GM19099 (cell line): ENCODE results near the gene RPGRIP1L.

Source experiments
- POLR2A ChIP-seq: IDR thresholded peaks from 3 replicates; pipeline ENCODE4 v1.6.1; 2011; ENCODE audit warnings: low read depth; ENCODE audit not compliant: insufficient read length; ENCODE audit errors: extremely low read depth

Gene RPGRIP1L

DNA sequence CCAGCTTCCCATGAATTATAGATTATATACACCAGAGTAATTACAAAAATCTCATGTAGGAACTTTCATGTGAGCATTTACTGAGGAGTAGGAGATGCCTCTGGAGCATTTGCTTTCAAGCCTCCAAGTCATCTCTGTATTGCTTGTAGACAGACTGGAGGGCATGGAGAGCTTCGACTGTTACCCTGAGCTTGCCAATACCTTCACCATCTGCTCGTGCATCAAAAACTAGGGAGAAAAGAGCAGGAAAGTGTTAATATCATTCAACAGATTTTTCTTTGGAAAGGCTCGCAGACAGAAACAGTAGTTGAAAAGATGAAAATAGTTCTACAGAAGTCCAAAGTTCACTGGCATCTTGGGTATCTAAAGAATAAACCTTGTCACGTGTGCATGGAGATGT lies 101.7 kb downstream of the RPGRIP1L start:
- TF ChIP-seq POLR2A: no peak

DNA sequence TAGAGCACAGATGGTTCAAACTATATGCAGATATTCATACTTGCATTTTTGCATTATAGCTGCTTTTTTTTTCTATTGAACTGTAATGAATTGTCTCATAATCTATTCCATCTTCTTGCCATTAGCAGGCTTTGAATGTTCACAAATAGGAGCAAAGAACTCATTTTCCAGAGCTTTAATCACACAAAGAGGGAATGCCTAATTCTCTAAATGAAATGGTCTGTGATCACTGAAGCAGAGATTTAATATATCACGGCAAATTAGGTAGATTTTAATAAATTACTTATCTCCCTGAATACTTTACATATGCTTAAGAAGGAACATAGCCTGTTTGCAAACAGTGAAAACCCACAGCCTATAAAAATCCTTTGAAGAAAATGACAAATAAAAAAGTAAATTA lies 103.0 kb downstream of the RPGRIP1L start:
- TF ChIP-seq POLR2A: no peak

DNA sequence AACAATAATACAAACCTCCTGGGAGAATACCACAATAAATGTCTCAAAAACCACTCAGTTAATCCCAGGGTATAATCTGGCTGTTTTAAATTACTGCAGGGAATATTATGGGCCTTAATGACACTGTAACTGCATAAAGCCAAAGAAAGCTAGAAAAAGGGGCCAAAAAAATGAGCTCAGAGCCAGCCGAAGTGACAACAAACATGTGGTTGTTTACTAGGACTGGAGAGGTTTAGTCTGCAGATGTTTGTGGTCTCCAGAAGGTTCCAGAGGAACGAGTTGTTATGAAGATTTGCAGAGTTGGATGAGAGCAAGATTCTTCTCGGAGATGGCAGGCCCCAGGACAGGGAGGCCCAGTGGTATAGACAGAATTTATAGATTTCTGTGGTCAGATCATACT lies 103.5 kb downstream of the RPGRIP1L start:
- TF ChIP-seq POLR2A: no peak

DNA sequence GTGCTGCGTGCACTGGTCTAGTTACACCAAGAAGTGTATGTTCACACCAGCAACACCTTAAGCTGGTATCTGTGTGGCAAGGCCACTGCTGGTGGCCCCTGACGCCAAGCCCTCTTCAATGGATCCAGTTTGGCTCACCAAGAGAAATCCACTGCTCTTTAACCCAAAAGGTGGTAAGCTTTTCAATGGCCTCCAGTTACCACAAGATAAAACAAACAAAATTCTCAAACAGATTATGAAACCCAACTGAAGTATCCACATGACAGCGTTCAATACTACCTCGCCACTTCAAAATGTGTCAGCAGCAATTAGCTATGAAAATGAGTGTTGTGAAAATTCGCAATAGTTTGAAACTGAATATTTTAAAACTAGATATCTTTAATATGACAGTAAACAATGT lies 104.1 kb downstream of the RPGRIP1L start:
- no peak for TF ChIP-seq POLR2A

DNA sequence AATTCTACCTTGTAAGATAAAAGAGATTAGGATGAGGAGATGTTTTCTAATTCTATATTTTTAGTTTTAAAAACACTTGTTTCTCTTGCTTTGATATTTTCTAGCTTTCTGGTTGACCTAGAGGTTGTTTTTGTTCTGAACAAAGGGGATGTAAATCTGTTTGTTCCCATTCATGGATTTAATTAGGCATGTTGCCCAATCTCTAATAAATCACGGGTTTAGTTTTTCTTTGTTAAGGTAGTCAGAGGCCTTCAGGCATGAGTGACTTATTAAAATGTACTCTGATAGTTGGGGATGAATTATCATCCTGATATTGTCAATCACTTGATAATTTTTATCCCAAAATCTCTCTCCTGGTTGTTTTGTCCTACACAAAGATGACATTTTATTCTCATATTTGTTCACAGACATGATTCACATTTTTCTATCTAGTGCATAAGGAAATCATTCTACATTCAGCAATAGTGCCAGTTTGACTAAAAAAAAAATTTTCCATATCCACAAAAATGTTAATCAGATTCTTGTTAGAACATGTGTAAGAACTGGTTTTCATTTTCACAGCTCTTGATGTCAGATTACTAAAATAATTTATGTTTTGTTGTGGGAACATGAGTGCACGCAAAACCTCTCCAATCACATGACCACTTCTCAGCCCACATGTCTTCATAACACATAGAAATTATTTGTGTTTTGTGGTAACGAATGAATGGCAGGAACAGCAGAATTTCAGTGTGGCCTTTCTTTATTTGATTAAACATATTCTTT lies 105.0 kb downstream of the RPGRIP1L start:
- TF ChIP-seq POLR2A: no peak

DNA sequence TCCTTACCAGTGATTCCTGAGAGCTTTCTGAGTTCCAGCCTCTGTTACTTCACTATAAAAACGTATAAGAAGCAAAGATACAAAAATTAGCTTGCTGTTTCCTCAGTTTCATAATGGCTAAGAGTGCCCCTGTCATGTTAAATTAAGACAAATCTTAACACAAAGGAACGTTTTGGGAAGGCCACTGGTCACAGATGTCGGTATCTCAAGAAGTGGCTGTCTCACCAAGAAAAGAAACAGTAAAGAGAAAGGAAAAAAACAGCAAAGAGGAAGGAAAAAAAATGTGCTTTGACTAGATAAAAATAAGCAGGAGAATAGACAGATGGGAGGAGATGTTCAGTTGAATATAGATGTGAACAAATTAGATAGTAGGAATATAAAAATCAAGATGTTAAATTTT lies 105.9 kb downstream of the RPGRIP1L start:
- no peak for TF ChIP-seq POLR2A

DNA sequence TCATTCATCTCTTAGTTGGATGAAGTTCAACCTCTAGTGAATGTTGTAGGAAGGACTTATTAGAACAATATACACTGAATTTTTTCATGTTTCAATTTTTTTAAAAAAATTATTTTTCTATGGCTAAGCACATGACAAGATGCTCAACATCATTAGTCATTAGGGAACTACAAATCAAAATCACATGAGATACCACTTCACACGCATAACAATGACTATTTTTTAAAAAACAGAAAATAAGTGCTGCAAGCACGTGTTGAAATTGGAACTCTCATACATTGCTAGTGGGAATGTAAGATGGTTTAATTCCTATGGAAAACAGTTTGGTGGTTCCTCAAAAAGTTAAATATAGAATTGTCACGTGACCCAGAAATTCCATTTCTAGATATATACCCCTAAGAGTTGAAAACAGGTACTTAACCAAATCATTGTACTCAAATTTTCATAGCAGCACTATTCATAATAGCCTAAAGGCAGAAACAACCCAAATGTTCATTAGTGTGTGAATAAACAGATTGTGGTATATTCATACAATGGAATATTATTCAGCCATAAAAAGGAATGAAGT lies 115.5 kb downstream of the RPGRIP1L start:
- TF ChIP-seq POLR2A: no peak

DNA sequence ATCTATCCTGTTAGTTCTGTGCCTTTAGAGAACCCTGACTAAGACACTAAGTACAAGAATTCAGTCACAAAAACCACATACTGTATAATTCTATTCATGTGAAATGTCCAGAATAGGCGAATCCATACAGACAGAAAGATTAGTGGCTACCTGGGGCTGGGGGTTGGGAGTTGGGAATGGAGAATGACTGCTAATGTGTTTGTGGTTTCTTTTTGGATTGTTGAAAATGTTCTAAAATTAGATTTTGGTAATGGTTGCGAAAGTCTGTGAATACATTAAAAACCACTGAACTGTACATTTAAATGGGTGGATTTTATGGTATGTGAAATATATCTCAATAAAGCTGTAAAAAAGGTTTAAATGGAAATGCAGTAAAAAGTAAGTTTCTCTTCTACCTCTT lies 120.3 kb downstream of the RPGRIP1L start:
- TF ChIP-seq POLR2A: no peak

DNA sequence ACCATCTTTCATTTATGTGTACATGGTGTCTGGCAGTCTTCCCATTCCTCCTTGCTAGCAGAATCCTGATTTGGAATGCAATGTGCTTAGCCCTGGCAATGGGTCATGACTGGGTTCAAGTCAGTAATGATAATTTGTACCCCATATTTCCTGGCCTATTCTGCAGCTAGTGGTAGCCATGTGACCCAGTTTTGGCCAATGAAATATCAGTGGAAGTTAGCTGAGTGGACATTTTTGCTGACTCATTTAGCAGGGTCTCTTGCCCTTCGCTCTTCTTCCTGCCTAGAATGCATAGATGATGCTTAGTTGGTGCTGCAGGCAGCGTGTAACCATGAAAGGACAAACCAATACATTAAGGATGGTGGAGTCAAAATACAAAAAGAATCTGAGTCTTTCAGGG lies 121.9 kb downstream of the RPGRIP1L start:
- TF ChIP-seq POLR2A: no peak

DNA sequence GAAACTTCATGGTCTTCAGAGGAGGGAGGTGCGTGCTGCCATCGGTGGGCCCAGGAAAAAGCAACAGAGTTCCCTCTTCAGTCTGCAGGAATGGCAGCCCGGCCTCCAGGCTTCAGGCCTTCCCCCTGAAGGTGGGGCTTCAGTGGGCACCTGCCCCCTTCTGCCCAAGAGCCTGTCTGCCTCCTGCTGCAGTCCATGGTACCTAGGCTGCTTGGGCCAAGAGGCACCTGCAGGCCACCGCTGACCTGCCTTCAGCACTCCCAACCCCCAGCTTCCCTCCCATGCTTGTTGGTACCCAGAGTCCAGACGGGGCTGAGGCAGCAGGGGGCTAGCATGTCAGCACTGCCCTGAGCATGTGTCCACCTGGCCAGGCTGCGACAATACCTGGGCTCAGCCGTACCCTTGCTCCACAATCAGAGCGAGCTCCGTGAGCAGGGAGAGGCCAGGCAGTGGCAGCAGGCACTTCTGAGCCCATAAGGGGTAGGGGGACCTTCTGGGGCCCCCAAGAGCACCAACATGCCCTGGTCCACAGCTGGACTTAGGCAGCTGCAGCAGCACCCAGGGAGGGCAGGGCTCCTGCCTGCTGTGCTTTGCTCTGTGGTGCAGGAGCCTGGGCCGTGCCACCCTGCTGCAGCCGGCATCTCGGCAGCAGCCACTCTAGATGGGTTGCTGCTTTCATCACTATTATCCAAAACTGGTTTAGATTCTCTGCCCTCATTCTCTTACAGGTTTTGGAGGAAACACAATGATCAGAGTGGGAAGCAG lies 123.4 kb downstream of the RPGRIP1L start:
- no peak for TF ChIP-seq POLR2A

DNA sequence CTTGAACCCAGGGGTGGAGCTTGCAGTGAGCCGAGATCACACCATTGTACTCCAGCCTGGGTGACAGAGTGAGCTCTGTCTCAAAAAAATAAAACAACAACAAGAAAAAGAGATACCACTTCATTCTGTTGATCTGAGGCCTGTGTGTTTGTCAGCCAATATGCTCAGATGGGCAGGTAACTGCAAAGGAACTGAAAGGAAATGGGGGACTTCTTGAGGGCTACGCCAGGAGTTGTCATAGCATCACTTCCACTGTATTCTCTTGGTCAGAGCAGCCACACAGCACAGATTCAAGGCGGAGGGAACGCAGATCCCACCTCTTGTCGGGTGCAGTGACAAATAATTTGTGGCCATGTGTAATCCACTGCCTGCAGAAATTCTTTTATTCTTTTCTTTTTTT lies 126.8 kb downstream of the RPGRIP1L start:
- no peak for TF ChIP-seq POLR2A

DNA sequence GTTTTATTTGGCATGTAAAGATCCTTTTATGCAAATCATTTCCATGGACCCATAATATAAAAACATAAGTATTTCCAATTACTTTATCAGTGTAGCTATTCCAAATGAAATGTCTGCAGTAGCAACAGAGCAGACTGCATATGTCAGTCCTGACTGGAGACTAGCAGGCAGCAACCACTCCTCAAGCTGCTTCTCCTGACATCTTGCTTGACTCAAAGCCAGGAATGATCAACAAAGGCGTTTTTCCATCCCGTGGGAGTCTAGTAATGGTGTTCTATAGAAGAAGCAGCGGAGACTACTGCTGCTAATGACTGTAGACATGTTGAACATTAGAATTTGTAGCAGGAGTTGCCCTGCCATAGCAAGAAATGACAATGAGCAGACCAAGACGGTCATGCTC lies 127.4 kb downstream of the RPGRIP1L start:
- no peak for TF ChIP-seq POLR2A

DNA sequence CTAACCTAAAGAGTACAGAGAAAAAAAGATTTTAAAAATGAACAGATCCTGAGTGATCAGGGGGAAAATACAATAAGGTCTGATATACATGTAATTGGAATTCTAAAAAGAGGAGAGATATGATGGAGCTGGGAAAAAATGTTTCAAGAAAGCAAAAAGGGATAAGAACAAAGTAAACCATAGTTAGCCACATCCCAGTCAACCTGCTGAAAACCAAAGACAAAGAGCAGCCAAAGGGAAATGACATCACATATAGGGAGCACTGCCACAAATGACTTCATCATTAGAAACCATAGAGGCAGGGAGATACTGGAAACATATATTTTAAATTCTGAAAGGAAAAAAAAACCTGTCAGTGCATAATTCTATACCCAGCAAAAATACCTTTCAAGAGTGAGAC lies 131.9 kb downstream of the RPGRIP1L start:
- TF ChIP-seq POLR2A: no peak

DNA sequence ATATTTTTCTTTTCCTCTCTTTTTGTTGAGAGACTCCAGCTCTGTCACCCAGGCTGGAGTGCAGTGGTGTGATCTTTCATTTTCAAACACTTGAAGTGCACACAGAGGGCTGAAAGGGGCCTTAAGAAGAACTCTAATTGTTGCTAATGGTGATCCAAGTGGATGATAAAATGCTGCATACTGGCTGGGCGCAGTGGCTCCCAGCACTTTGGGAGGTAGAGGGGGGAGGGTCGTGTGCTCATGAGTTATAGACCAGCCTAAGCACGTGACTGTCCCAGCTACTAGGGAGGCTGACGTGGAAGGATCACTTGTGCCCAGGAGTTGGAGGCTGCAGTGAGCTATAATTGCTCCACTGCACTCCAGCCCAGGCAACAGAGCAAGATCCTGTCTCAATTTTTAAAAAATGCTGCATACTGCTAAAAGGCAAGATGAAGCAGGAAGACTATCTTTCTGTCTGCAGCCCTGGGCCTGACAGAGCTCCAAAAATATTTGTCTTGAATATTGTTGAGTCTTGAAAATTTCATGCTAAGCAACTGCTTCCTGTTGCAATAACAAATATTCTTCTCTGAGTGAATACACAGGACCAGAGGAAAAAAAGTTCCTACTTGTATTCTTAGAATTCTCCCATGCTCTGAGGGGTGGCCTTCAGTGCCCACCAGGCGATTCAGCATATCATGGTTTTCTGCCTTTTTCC lies 137.0 kb downstream of the RPGRIP1L start:
- TF ChIP-seq POLR2A: no peak

DNA sequence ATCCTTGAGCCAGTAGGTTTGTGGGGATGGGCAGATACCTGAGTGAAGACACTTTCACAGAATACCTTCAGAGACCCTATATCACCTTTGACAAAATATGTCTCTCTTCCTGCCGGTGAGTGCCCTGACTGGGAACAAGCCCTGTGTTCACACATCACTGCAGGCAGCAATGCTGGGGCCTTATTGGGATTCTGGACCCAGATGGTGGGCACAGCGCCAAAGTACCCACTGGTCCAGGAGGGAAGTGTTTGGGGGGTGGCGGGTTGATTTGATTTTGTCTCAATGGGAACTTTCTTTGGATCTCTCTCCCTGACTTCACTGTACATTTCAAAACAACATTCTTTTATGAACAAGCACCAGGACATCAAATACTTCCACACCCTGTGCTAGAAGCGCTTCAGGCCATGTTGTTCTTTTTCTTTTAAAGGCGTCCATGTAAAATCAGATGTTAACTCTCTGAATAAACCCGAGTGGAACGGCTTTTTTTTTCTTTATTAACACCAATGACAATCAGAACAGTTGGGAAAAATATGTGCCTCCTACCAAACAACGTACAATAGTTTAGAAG lies 138.3 kb downstream of the RPGRIP1L start:
- TF ChIP-seq POLR2A: no peak

DNA sequence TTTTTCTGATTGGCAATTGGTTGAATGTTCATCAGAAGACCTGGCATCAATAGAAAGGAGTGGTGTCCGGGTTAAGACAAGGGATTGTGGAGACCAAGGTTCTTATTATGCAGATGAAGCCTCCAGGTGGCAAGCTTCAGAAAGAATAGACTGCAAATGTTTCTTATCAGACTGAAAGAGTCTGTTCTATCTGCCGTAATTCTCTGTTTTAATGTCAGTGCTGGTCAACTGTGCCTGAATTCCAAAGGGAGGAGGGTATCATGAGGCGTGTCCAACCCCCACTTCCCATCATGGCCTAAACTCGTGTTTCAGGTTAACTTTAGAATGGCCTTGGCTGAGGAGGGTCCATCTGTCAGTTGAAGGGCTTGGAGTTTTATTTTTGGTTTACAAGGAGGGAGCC lies 140.2 kb downstream of the RPGRIP1L start:
- no peak for TF ChIP-seq POLR2A
